Measurements from ENCODE around the gene SLC9A4.

The SLC9A4 gene

GRCh38 chr2:102499558-102499957, 26.5 kb downstream of the SLC9A4 start:
- DNase-seq (ENCODE audit: low read depth) = no peak

GRCh38 chr2:102502576-102502975, 29.6 kb downstream of the SLC9A4 start:
- DNase-seq (ENCODE audit: low read depth) = no peak

- no peak for DNase-seq (ENCODE audit: low read depth)
Measured at GRCh38 chr2:102504833-102505232, 31.8 kb downstream of the SLC9A4 start.

GRCh38 chr2:102505290-102505689, 32.3 kb downstream of the SLC9A4 start:
- DNase-seq (ENCODE audit: low read depth) = no peak

- DNase-seq (ENCODE audit: low read depth) = no peak
Measured at GRCh38 chr2:102506743-102507142, 33.7 kb downstream of the SLC9A4 start.

GRCh38 chr2:102508863-102509262, 35.8 kb downstream of the SLC9A4 start:
- no peak for DNase-seq (ENCODE audit: low read depth)

- DNase-seq (ENCODE audit: low read depth) = no peak
Measured at GRCh38 chr2:102509749-102510148, 36.7 kb downstream of the SLC9A4 start.

- DNase-seq (ENCODE audit: low read depth) = no peak
Measured at GRCh38 chr2:102510791-102511575, 38.0 kb downstream of the SLC9A4 start.

GRCh38 chr2:102512161-102512560, 39.1 kb downstream of the SLC9A4 start:
- no peak for DNase-seq (ENCODE audit: low read depth)

GRCh38 chr2:102513355-102513939, 40.4 kb downstream of the SLC9A4 start:
- DNase-seq (ENCODE audit: low read depth) = no peak

GRCh38 chr2:102514061-102514785, 41.2 kb downstream of the SLC9A4 start:
- DNase-seq (ENCODE audit: low read depth) = no peak

GRCh38 chr2:102515851-102516250, 42.8 kb downstream of the SLC9A4 start:
- no peak for DNase-seq (ENCODE audit: low read depth)

GRCh38 chr2:102518170-102518569, 45.1 kb downstream of the SLC9A4 start:
- DNase-seq (ENCODE audit: low read depth) = no peak

GRCh38 chr2:102520009-102520408, 47.0 kb downstream of the SLC9A4 start:
- DNase-seq (ENCODE audit: low read depth) = no peak

GRCh38 chr2:102520801-102521200, 47.8 kb downstream of the SLC9A4 start:
- DNase-seq (ENCODE audit: low read depth) = no peak

- no peak for DNase-seq (ENCODE audit: low read depth)
Measured at GRCh38 chr2:102522162-102522561, 49.1 kb downstream of the SLC9A4 start.

- no peak for DNase-seq (ENCODE audit: low read depth)
Measured at GRCh38 chr2:102522890-102523289, 49.9 kb downstream of the SLC9A4 start.

- DNase-seq (ENCODE audit: low read depth) = no peak
Measured at GRCh38 chr2:102523651-102524050, 50.6 kb downstream of the SLC9A4 start.

- DNase-seq (ENCODE audit: low read depth) = no peak
Measured at GRCh38 chr2:102527086-102527485, 54.1 kb downstream of the SLC9A4 start.

GRCh38 chr2:102538491-102538890, 65.5 kb downstream of the SLC9A4 start:
- DNase-seq (ENCODE audit: low read depth) = no peak

- DNase-seq (ENCODE audit: low read depth) = no peak
Measured at GRCh38 chr2:102540882-102541281, 67.9 kb downstream of the SLC9A4 start.

GRCh38 chr2:102544182-102544581, 71.2 kb downstream of the SLC9A4 start:
- no peak for DNase-seq (ENCODE audit: low read depth)

GRCh38 chr2:102547462-102547861, 74.4 kb downstream of the SLC9A4 start:
- no peak for DNase-seq (ENCODE audit: low read depth)

Measured in T-helper 22 cell (primary cell).